GOT3 (cell line): Measurements from ENCODE around the gene CORO7.
A peak's percentile ranks its signal among the peaks of the same experiment; 100 is the strongest.

Experiments used
- DNase-seq: peaks from one replicate; lab custom pipeline; 2025; ENCODE audit warnings: mixed read lengths; lab: John Stamatoyannopoulos, UW

The CORO7 gene

DNA sequence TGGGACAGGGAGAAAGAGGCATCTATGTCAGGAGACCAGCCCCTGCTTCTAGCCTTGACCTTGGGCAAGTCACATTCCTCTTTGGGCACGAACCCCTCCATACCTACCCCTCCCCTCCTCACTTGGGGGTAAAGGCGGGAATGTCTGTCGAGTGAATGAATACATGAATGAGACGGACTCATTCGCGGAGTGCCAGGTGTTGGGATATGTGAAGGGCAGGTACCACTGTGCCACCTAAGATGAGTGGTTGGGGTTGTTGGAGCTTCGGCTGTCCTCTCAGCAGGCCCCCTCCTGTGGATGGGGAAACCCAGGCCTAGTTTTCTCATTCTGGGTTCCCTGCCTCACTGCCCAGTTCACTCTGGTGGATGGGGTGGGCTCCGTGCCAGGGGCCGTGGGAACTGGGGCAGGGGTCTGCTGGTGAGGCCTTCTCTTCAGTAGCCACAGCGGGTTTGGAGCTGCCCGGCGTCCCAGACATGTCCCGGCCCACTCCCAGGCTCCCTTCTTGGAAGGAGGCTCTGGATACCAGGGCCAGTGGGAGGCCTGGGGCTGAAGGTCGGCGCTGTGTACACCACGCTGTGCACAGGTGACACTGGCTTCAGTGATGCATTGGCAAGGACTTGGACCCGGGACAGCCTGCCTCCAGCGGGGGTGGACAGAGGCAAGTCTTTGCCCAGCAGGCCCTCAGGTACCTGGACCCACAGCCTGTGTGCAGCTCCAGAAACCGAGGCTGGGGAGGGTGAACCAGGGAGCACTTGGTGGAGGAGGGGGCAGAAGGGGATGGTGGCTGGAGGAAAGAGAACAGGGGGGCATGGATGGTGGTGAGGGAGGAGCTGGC is 94.9 kb downstream of the CORO7 start:
- no peak for DNase-seq

DNA sequence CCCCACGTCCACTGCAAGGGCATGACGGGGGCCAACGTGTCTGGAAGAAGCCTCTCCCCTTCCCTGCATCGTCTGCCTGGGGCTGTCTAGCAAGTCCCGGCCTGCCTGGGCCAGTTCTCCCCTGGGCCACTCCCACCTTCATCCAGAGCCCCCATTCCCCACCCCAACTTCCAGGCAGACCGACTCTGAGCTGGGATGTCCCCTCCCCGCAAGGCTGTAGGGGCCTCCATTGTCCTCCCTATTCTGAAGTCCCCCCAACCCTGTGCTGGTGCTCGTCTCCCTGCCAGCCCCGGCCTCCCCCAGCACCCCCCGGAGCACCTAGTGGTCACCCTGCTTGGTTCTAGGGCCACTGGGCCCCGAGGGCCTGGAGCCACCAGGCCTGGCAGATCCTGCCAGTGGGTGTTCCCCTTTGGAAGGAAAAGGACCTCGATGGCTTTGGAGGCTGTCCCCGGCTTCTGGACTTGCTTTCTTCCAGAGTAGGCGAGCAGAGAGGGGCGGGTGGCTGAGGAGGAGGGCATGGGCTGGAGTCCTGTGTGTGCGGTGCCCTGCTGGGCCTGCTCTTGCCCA is 95.7 kb downstream of the CORO7 start:
- no peak for DNase-seq

DNA sequence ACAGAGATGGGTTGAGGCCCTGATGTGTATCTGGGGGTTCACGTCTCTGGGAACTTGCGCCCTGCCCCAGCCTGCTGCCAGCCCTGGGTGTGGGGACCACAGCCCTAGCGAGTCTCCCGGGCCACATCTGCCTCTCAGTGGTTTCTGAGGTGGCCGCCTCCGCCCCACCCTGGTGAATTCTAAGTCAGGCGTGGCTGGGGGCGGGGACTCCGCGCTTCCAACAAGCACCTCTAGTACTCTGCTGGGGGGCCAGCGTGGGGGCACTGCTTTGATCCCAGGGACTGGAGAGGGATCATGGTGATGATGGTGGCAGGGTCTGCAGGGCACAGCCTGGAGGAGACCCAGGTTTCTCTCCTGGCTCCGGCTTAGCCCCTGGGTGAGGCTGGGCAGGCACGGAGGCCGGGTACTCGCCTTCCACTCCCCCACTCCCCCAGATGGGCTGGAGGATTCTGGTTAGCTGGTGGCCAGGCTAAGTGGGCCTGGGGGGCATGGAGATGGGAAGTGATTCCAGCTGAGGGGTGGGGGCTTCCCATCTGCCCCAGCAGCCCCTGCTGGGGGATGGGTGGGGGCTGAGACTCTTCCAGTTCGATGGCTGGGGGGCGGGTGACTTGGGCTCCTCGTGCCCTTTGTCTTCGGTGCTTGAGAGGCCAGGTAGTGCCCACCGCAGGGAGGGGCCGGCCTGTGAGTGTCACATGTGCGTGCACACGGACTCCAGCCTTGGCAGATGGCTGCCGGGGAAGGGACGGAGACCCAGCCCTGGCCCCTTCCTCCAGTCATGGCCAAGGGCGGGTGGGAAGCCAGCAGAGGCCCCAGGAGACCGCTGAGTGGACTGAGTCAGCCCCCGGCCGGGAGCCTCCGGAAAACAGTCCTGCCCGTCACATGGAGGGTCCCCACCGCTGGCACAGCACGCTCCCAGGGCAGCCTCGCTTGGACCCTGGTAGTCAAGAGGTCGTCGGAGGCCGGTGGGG is 96.7 kb downstream of the CORO7 start:
- DNase-seq = no peak

DNA sequence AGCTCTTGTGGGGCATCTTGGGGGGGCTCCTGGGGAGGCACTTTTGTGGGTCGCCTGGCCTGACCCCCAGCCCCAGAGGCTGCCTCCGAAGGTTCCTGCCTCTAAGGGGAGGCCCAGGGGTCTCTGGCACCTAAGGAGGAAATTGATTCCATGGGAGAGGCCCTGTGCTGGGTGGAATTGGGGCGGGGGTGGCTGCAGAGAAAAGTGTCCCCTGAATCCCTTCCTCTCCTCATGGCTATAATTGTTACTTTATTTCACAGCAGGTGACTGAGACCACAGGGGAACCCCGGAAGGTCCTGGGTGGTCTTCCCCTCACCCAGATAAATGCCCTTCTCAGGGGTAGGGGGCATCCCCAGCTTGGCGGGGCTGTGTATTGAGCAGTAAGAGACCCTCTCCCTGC is 97.4 kb downstream of the CORO7 start:
- DNase-seq = no peak

DNA sequence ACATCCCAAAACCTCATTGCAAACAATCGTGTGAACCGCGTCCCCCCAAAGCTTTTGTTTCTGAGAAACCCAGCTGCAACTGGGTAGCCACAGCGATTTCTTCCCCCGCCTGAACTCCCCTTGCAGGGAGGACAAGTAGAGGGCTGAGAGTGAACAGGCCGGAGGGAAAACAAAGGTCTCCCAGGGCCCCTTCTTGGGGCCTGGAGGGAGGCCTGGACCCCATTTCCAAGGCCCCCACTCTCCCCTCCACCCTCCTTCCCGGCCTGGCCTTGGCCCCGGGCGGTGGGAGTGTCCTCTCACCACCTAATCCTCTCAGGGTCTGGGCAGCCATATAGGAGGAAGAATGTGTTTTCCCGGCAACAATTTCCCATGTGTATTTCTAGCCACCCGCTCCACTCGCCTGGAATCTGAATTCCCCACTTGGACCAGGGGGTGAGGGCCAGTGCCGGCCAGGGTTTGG is 97.9 kb downstream of the CORO7 start:
- DNase-seq = no peak

DNA sequence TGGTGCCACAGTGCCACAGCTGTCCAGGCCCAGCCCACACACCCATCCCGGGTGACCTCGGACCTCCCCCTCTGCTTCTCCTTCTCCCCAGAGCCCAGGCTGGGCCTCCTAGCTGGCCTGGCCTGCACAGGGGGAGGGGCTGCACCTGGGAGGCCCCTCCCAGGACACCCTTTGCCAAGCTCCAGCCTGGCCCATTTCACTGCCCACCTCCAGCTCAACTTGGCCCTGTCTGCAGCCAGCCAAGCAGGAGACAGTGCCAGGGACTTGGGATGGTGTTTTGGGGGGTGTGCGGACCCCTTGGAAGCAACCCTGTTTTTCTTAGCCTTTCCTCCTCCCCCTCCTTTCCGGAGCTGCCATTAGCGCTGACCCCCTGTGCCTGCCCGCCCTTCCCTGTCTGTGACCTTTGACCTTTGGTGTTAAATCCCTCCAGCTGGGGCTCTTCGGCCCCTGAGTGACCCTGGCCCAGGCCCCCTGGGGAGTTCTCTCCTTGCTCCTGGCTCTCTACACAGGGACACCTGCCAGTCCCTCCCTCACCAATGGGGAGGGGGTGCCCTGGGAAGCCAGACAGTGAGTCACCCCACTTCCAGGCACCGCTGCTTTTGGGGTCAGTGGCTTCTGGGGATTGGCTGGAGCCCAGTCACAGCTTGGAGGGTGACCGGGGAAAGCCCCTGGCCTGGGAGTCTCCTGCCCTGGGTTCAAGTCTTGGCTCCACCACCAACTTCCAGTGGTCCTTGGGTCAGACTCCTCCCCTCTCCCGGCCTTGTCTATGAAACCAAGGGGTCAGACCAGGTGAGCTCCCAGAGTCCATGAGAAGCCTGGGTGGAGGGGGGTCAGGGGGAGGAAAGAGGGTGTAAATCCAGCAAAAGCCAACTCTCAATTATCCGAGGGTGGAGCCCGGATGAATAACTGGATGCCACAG is 98.6 kb downstream of the CORO7 start:
- DNase-seq = no peak

DNA sequence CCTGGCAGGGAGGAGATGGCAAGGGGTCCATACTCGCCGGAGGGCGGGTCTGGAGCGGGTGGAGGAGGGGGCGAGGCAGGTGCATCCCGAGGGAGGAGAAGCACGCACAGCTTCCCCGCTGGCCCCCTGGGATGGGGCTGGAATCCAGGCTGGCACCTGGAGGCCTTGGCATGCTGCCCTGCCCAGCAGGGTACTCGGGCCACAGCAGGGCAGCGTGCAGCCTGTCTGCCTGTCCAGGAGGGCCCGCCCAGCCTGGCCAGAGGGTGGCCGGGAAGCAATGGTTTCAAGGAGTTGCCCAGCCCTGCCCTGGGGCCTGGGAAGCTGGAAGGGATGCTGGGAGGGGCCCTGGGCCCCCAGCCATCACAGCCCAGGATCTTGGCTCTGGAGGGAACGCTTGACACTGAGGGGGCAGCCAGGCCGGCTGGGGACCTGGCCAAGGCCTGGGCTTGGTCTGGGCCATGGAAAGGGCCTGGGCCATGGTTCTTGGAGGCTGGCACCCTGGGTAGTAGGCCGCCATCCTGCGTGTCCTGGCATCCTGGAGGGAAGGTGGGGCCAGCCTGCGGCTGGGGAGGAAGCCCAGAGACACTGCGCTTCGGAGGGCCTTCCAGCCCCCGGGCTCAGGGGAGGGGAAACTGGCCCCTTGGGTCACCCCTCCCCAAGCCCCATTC is 99.4 kb downstream of the CORO7 start:
- DNase-seq = peak; percentile 36

DNA sequence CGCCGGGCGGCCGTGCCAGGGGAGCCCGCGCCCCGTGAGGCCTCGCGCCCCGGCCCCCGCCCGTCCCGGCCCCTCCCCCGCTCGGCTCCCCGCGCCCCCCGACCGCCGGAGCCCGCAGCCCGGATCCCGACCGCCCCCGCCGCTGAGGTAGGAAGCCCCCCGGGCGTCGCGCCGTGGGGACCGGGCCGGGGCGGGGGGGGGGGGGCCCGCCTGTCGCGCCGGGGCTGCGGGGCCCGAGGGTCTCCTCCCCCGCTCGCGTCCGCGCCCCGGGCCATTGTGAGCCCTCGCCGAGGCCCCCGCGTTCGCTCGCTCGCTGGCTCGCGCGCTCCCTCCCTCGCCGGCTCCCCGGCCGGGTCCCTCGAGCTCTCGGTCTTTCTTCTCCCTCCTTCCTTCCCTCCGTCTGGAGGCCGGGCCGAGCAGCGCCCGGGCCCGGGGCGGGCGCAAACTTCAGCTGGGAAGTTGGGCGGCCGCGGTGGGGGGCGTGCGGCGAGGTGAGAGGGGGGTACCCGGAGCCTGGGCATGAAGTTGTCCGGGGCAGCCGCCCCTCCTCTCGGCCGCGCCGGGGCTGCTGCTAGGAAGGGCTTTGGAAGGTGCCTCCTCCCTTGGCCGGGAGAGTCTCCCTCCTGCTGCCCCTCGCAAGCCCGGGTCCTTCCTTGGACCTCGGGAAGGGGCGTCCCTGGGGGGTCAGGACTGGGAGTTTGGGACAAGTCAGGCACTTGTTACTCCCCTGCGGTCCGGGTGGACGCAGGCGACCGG is 100.1 kb downstream of the CORO7 start:
- DNase-seq = no peak

DNA sequence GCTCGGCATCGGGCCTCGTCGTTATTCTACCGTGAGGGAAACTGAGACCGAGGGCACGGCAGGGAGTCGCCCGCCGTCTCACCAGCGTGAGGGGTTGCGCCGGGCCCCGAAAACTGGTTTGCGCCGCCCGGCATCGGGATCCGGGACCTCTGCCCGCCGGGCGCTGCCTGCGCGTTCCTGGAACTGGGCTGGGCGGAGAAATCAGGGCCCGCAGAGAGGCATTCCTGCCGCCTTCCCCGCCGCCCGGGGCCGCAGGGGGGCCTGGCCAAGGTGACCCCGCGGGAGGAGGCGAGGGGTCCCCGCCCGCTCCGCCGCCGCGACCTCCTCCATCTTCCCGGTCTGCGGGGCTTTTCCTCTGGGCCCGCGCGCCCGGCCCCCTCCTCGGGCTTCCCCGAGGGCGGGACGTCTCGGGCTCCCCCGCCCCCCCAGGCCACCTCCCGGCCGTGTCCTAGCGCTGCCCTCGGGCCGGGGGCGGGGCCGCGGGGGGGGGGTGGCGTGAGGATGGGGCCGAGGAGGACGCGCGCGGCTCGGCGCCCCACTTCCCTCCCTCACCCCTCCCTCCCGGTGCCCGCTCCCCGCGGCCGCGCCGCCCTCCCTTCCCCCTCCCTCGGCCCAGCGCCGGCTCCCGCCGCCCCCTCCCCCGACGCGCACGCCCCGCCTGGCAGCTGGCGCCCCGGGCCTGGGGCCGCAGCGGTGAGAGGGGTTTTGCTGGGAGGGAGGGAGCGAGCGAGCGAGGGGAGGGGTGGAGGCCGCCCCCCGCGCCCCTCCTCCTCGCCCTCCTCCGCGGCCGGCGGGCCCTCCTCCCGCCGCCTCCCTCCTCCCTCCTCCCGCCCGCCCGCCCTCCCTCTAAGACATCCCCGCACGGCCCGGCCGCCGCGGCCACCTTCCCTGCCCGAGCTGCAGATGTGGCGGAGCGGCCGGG is 100.9 kb downstream of the CORO7 start, which contains the start of gene GLIS2:
Gene GLIS2 (plus strand): TSS at position 882 of the 922 bp plus-strand sequence. CDS start 16,214 bp downstream, outside the sequence.
- no peak for DNase-seq

DNA sequence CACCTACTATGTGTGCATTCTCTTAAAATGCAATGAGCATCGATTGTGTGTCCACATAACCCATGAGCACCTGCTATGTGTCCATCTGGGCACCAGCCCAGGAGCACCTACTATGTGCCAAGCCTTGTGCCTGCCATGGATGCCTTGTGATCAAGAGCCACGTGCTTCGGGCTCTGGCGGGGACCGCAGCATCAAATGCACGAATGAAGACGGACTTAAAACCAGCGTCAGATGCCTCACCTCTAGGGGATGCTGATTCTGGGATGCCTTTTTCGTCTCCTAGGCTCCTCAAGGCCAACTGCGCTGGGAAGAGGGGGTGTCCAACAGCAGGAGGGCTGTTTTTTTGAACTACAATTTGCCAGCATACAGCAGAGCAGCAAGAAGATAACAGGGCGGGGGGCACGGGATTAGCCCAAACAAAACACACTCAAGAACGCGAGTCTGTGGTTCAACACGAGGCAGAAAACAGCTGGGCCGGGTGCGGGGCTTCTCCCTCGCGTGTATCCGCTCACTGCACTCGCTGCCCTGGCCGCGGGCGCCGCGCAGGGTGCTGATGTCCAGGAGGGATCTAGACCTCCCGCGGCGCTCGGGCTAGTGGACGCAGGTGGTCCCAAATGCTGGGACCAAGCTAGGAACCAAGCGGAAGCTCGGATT is 101.7 kb downstream of the CORO7 start:
- DNase-seq = no peak

DNA sequence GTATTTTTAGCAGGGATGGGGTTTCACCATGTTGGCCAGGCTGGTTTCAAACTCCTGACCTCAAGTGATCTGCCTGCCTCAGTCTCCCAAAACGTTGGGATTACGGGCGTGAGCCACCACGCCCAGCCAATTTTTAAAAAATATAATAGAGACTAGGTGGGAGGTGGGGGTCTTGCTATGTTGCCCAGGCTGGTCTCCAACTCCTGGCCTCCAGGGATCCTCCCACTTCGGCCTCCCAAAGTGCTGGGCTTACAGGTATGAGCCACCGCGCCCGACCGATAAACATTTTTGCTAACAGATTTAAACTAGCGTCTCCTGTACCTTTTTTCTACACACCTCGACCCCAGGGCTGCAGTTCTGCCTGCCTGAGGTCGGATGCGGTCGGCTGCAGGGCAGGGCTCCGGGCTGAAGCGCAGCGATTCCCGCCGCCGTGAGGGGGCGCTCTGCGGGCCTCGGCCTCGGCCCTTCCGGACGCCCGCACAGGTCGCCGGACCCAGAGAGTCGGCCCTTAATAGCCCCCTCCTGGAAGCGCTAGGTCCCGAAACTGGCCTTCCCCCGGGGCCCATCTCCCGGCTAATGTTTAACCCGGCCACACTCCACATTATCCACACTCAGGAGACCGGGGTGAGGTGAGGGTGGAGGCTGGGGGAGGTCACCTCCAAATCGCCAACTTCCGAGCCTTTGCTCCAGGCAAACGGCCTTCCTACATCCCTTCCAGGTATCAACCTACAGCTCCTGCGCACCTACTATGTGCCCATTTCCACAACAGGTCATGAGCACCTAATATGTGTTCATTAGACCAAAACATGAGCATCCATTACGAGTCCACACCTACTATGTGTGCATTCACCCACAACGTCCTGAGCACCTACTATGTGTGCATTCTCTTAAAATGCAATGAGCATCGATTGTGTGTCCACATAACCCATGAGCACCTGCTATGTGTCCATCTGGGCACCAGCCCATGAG is 102.5 kb downstream of the CORO7 start:
- no peak for DNase-seq

DNA sequence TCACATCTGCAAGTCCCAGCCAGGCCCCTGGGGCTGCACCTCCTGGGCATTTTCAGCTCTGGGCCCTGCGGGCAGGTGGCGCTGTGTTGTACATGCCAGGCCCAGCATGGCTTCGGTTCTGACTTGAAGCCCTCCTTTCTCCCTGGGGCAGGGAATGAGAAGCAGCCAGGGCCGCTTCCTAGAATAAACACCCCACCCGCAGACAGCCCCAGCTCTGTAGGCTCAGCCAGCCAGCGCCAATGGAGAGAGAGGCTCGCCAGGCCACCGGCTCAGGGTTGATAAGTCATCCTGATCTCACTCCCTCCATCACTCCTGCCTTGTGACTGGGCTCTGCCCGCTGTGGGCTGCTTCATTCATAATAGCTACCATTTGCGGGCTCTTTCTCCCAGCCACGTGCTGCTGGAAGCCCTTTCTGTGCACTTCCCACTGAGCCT is 106.5 kb downstream of the CORO7 start:
- peak; percentile 42 for DNase-seq

DNA sequence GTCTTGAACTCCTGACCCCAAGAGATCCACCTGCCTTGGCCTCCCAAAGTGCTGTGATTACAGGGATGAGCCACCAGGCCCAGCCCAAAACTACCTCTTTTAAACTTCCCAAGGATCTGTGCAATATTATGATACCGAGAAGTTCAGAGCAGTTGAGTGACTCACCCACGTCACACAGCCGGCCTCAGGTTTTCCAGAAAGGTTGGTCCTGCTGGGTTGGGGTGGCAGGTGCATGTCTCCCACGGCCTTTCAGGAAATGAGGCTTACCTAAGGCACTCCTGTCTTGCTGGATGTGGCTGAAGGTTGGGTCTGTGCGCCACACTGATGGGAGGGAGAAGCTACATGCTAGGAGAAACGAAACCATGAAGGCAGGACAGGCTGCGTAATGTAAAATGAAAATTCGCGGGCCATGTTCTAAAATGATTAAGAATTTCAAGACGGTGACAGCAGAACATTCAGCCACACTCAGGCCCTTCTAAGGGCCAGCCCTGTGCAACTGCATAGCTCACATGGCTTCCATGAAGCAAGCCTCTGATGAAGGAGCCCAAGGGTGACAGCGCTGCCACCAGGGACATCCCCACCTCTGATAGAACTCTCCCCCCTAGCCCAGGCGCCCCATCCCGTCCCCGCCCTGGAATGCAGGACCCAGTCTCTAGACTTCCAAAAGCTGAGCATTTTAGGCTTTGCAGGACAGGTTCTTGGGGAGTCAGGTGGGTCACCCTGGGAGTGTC is 107.1 kb downstream of the CORO7 start:
- DNase-seq = no peak

DNA sequence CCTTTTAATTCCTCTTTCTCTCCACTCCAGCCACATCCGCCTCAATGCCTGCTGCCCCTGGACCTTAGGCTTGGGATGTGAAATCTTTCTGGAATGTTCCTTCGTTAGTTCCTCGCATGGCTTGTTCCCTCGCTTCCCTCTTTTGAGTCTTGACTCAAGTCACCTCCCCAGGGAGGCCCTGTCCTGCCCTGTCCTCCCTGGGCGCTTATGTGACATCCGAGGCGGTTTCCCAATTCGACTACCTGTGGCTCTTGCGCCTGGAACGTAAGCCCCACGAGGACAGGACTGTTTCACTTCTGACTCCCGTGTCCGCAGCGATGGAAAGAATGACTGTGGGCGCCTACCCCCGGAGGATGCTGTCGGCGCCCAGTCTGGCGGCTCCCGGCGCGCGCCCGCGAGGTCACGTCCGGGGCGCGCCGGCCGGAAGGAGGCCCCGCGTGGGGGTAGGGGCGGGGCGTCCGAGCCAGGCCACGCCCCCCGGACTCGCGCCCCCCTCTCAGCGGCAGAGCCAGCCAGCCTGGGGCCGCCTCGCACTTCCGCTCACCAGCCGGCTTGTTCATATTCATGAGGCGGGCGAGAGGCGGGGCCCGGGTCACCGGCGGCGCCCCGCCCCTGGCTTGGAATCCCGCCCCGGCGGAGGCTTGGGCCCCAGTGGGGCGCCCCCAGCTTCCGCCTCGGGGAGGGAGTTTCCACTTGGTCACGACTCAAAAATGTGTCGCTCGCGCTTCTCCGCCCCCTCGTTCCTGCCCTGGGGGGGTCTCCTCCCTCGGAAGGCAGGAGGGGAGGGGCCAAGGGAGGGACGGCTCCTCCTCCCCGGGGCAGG is 109.0 kb downstream of the CORO7 start:
- peak; percentile 87 for DNase-seq

DNA sequence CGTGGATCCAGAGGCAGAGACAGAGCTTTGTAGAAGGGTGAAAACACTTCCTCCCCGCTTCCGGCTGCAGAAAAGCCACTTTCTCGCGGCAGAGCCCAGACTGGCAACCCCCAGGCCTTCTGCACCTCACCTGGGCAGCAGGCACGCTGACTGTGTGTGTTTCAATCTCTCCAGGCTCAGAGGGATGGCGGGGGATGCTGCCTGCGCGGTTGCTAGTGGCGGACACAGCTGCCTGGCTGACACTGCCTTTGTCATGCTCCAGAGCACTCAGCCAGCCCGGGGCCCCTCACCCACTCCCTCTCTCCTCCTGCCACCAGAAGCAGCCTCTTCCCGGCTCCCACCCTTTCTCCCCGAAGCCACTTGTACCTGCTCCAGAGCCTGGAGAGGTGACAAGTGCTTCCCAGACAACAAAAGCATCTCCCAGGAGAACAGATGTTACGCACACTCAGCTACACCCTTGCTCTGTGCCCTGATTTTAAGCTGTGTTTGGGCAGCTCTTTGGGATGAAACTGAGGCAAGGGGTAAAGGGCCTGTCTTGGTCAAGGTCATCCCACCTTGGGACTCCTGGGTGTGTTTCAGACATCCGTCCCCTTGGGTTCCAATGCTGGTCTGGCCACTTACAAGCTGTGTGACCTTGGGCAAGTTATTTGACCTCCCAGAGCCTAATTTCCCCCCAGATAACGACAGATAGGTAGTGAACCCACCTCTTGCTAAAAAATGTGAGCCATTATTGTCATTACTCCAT is 109.8 kb downstream of the CORO7 start:
- no peak for DNase-seq
